CD4-positive, alpha-beta T cell treated with Interleukin-10 for 1 hour (primary cell): ENCODE data around the gene NFYA.

ENCODE experiments used
- DNase-seq: peaks from one replicate; pipeline ENCODE4 v3.0.0-alpha.2; 2020

NFYA gene

GRCh38 chr6:41072836-41073202 lies at the start of gene NFYA:
Gene NFYA (plus strand): TSS chr6:41072974. CDS start chr6:41079090, 6,116 bp downstream.
- no peak for DNase-seq

GRCh38 chr6:41023114-41023513 lies 49.7 kb upstream of the NFYA start:
- DNase-seq = no peak

- DNase-seq = no peak
These were observed 46.7 kb upstream of the NFYA start for GRCh38 chr6:41025966-41026530.

- DNase-seq = no peak
These were observed 45.5 kb upstream of the NFYA start for GRCh38 chr6:41027241-41027640.

- DNase-seq = peak; percentile 73
These were observed 44.8 kb upstream of the NFYA start for GRCh38 chr6:41027799-41028560.

- no peak for DNase-seq
These were observed 44.0 kb upstream of the NFYA start for GRCh38 chr6:41028561-41029412.

GRCh38 chr6:41032830-41033229 lies 39.9 kb upstream of the NFYA start:
- no peak for DNase-seq

GRCh38 chr6:41033776-41034175 lies 39.0 kb upstream of the NFYA start:
- DNase-seq = no peak

- no peak for DNase-seq
These were observed 36.6 kb upstream of the NFYA start for GRCh38 chr6:41036186-41036585.

- DNase-seq = no peak
These were observed 36.2 kb upstream of the NFYA start for GRCh38 chr6:41036601-41037000.

- DNase-seq = no peak
These were observed 35.5 kb upstream of the NFYA start for GRCh38 chr6:41037107-41037900.

GRCh38 chr6:41038205-41038604 lies 34.6 kb upstream of the NFYA start:
- no peak for DNase-seq

- DNase-seq = peak; percentile 53
These were observed 33.4 kb upstream of the NFYA start, which contains the start of gene UNC5CL for GRCh38 chr6:41039060-41039998. Gene UNC5CL (minus strand): TSS chr6:41039221. CDS start chr6:41035074, 4,147 bp downstream.

GRCh38 chr6:41040101-41040939 lies 32.5 kb upstream of the NFYA start:
- no peak for DNase-seq

GRCh38 chr6:41040940-41041536 lies 31.7 kb upstream of the NFYA start:
- DNase-seq = no peak

- no peak for DNase-seq
These were observed 30.3 kb upstream of the NFYA start, which contains the start of gene TSPO2 for GRCh38 chr6:41042226-41043055. Gene TSPO2 (plus strand): TSS chr6:41042467. CDS start chr6:41042986, 519 bp downstream.

- no peak for DNase-seq
These were observed 29.6 kb upstream of the NFYA start for GRCh38 chr6:41043151-41043550.

GRCh38 chr6:41045664-41046063 lies 27.1 kb upstream of the NFYA start:
- no peak for DNase-seq

- no peak for DNase-seq
These were observed 26.7 kb upstream of the NFYA start for GRCh38 chr6:41046084-41046483.
